ENCODE measurements around the gene DAZL. TPM values are rescaled to one million over a fixed set of nuclear protein-coding genes. Genes with fewer than 3 reads are reported as not detected.

The DAZL gene
- total and polyA plus RNA-seq, 10 of the 15 experiments (the other 5 are each of a cell fraction or from before 2014, with no cell fraction given), result 0.04 to 0.48 (median 0.13) TPM; not detected in 1

DNA sequence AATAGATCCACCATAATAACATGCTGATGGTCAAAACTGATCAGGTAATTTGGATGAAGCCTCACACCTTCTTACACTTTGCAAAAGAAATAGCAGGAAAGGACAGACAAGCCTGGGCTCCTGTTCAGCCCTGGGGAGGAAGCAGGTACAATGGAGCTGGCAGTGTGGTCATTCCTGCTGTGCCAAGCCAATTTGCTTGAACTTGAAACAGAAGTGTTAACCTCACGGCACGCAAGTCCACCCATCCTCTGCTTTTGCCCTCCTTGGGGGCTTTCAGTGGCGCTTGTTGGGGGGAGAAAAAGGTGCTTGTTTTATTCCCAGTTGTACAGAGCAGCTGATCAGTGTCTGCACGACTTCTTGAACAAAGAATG lies 54.9 kb downstream of the DAZL start:
- Histone ChIP-seq H3K4me3 (no peak overlapping the region), H4K20me1 (ENCODE audit: control insufficient read depth, insufficient read depth) (no peaks in the 10 kb centered on the region), H3K79me2 (ENCODE audit: control insufficient read depth, insufficient read depth, low read length) (no peaks in the 10 kb centered on the region; the same call in 1 of the 2 replicates), H3K36me3 (ENCODE audit: control insufficient read depth in 2 of 2, insufficient read depth in 2 of 2, low read length in 1 of 2) (no peaks in the 10 kb centered on the region), H3K27ac (ENCODE audit: control insufficient read depth, insufficient read depth) (0 out of 2 replicates have a peak overlapping the region, but pooled peaks have one; percentile 9), H3K9me3 (replicated peaks; ENCODE audit: control insufficient read depth, insufficient read depth, low read length) (peaks cover 3% of the 10 kb centered on the region), H3K27me3 (replicated peaks in 1 of 2; ENCODE audit: control insufficient read depth in 2 of 2, insufficient read depth in 2 of 2, low read length in 1 of 2) (no peaks in the 10 kb centered on the region), H2AFZ (ENCODE audit: control insufficient read depth, low read depth, low read length) (peak overlapping the region; percentile 95; the same call in 1 of the 2 replicates), H3K9ac (ENCODE audit: control insufficient read depth, insufficient read depth, low read length) (no peak overlapping the region), H3K4me2 (ENCODE audit: control insufficient read depth, insufficient read depth) (0 out of 2 replicates have a peak overlapping the region, but pooled peaks have one; percentile 34), H3K4me1 (ENCODE audit: control insufficient read depth, insufficient read depth, low read length) (peaks cover 13% of the 10 kb centered on the region)
- intact Hi-C loops (cut with micrococcal nuclease; ENCODE audit: unreplicated experiment) (loop anchor here (1.0 to 5.0 kb wide), 6 partner anchors 34 to 282 kb away; no protein-coding TSS in a partner anchor), in situ Hi-C loops (cut with MboI) (loop anchor here (5.0 to 10.0 kb wide), 2 partner anchors 263 to 495 kb away; no protein-coding TSS in a partner anchor)
- POLR2A ChIA-PET, result interaction anchor here (0.6 to 1.5 kb wide), 8 partner anchors 15 to 282 kb away, joined by 3 to 4 read pairs (median 4); no protein-coding TSS in a partner anchor
- DNase-seq (ENCODE audit: low read depth, low spot score), result no peak
- ATAC-seq, result peak; percentile 54
- SMC1A ChIA-PET (ENCODE audit: uncharacterized antibody, unreplicated experiment), result interaction anchor here (0.6 to 3.9 kb wide), 50 partner anchors 13 to 501 kb away, joined by 3 to 67 read pairs (median 5); partner anchors contain the start of genes DPH3 and OXNAD1
- TF ChIP-seq EP300 (IDR thresholded peaks at IDR 0.05; ENCODE audit: borderline replicate concordance in 1 of 2, control insufficient read depth in 1 of 2, low read depth in 2 of 2, low read length in 2 of 2) (peak in 1 of 2 experiments; percentile 41; a peak in 1 of 4 replicates), HDAC6 (IDR thresholded peaks at IDR 0.05; ENCODE audit: unreplicated experiment) (no peak), SPI1 (IDR thresholded peaks at IDR 0.05; ENCODE audit: borderline replicate concordance, insufficient read depth, low read depth, low read length) (peak; percentile 7; the same call in 1 of the 2 replicates), PKNOX1 (IDR thresholded peaks at IDR 0.05) (no peak), STAT1 (conservative IDR thresholded peaks at IDR 0.05) (no peak), NBN (IDR thresholded peaks at IDR 0.05) (no peak), MXI1 (IDR thresholded peaks at IDR 0.05; ENCODE audit: low read depth, low read length) (no peak), TCF7 (IDR thresholded peaks at IDR 0.05; ENCODE audit: borderline replicate concordance) (no peak), CREM (IDR thresholded peaks at IDR 0.05; ENCODE audit: low read depth) (no peak), PBX3 (IDR thresholded peaks at IDR 0.05; ENCODE audit: insufficient replicate concordance, low read depth, low read length) (no peak)
- RAD21 ChIA-PET (ENCODE audit: unreplicated experiment), result interaction anchor here (0.9 to 3.9 kb wide), 26 partner anchors 12 to 286 kb away, joined by 3 to 91 read pairs (median 5); partner anchors contain the start of genes DPH3, OXNAD1 and RFTN1
- BruUV-seq (replicated peaks), result no TSS peak
- FAIRE-seq, result no peak
- CTCF ChIA-PET, result interaction anchor here (0.7 to 8.7 kb wide), 31 partner anchors 8 to 734 kb away, joined by 3 to 170 read pairs (median 4); partner anchors contain the start of genes DPH3 and OXNAD1
- 60% methylated on average over 4 of the region's 4 CpGs for WGBS (ENCODE audit: insufficient coverage, insufficient replicate concordance, low lambda C conversion rate, missing lambda C conversion rate)
